ENCODE data around the gene MBOAT2.

Gene MBOAT2

DNA sequence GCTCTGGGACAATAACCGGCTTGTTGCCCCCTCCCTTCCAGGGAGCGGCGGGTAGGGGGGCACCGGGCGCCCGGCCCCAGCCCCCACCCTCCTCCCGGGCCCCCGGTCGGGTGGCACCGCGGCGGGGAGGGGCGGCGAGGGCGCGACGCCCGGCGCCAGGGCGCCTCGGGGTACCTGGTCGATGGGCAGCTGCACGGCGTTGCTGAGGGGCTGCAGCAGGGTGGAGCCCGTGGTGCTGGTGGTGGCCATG lies 193 bp downstream of the MBOAT2 start:
- H3K4me2 ChIP-seq (ENCODE audit: low read depth, low read length, poor library complexity, severe bottlenecking) = peak overlapping the region; percentile 85
- H3K4me1 ChIP-seq (ENCODE audit: insufficient read depth, low read length, poor library complexity, severe bottlenecking) = peaks cover 49% of the 10 kb centered on the region
- H4K20me1 ChIP-seq (ENCODE audit: insufficient read depth, low read length, poor library complexity, severe bottlenecking) = peaks cover 20% of the 10 kb centered on the region
- H3K36me3 ChIP-seq (ENCODE audit: insufficient read depth, low read length) = no peaks in the 10 kb centered on the region
- no peaks in the 10 kb centered on the region for H3K9me3 ChIP-seq (ENCODE audit: insufficient read depth, low read depth, low read length)
- TF ChIP-seq, protein P1, sequence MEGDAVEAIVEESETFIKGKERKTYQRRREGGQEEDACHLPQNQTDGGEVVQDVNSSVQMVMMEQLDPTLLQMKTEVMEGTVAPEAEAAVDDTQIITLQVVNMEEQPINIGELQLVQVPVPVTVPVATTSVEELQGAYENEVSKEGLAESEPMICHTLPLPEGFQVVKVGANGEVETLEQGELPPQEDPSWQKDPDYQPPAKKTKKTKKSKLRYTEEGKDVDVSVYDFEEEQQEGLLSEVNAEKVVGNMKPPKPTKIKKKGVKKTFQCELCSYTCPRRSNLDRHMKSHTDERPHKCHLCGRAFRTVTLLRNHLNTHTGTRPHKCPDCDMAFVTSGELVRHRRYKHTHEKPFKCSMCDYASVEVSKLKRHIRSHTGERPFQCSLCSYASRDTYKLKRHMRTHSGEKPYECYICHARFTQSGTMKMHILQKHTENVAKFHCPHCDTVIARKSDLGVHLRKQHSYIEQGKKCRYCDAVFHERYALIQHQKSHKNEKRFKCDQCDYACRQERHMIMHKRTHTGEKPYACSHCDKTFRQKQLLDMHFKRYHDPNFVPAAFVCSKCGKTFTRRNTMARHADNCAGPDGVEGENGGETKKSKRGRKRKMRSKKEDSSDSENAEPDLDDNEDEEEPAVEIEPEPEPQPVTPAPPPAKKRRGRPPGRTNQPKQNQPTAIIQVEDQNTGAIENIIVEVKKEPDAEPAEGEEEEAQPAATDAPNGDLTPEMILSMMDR (conservative IDR thresholded peaks at IDR 0.05; ENCODE audit: low read length) = no peak
- TF ChIP-seq EZH2phosphoT487 (IDR thresholded peaks at IDR 0.05; ENCODE audit: borderline replicate concordance) = no peak
- H3K9ac ChIP-seq (ENCODE audit: low read depth, low read length, poor library complexity, severe bottlenecking) = peak overlapping the region; percentile 56
- H3K27me3 ChIP-seq (ENCODE audit: insufficient read depth, low read length, poor library complexity, severe bottlenecking) = no peaks in the 10 kb centered on the region
- H3K79me2 ChIP-seq (ENCODE audit: insufficient read depth, low read length) = peaks cover 58% of the 10 kb centered on the region
- peak overlapping the region; percentile 77 for H3K4me3 ChIP-seq (ENCODE audit: low read length, poor library complexity, severe bottlenecking)
- H3F3A ChIP-seq (ENCODE audit: low read depth) = no peaks in the 10 kb centered on the region
- peak overlapping the region; percentile 75 for H2AFZ ChIP-seq (ENCODE audit: low read length)
- H3K9me2 ChIP-seq (replicated peaks; ENCODE audit: low read depth, low read length) = no peaks in the 10 kb centered on the region

GRCh38 chr2:9002637-9003365 lies 683 bp downstream of the MBOAT2 start:
- no peaks in the 10 kb centered on the region for H3K9me2 ChIP-seq (replicated peaks; ENCODE audit: low read depth, low read length)
- no peaks in the 10 kb centered on the region for H3F3A ChIP-seq (ENCODE audit: low read depth)
- H3K9me3 ChIP-seq (ENCODE audit: insufficient read depth, low read depth, low read length) = no peaks in the 10 kb centered on the region
- peak overlapping the region; percentile 75 for H2AFZ ChIP-seq (ENCODE audit: low read length)
- peak overlapping the region; percentile 77 for H3K4me3 ChIP-seq (ENCODE audit: low read length, poor library complexity, severe bottlenecking)
- peaks cover 54% of the 10 kb centered on the region for H3K4me1 ChIP-seq (ENCODE audit: insufficient read depth, low read length, poor library complexity, severe bottlenecking)
- H3K4me2 ChIP-seq (ENCODE audit: low read depth, low read length, poor library complexity, severe bottlenecking) = peak overlapping the region; percentile 85
- H3K27me3 ChIP-seq (ENCODE audit: insufficient read depth, low read length, poor library complexity, severe bottlenecking) = no peaks in the 10 kb centered on the region
- H3K9ac ChIP-seq (ENCODE audit: low read depth, low read length, poor library complexity, severe bottlenecking) = peak overlapping the region; percentile 56
- no peak for TF ChIP-seq EZH2phosphoT487 (IDR thresholded peaks at IDR 0.05; ENCODE audit: borderline replicate concordance)
- TF ChIP-seq, protein P1 (conservative IDR thresholded peaks at IDR 0.05; ENCODE audit: low read length) = no peak
- peaks cover 20% of the 10 kb centered on the region for H4K20me1 ChIP-seq (ENCODE audit: insufficient read depth, low read length, poor library complexity, severe bottlenecking)
- H3K36me3 ChIP-seq (ENCODE audit: insufficient read depth, low read length) = no peaks in the 10 kb centered on the region
- H3K79me2 ChIP-seq (ENCODE audit: insufficient read depth, low read length) = peaks cover 63% of the 10 kb centered on the region

GRCh38 chr2:9002313-9002636 lies 1.2 kb downstream of the MBOAT2 start:
- TF ChIP-seq, protein P1 (conservative IDR thresholded peaks at IDR 0.05; ENCODE audit: low read length) = no peak
- TF ChIP-seq EZH2phosphoT487 (IDR thresholded peaks at IDR 0.05; ENCODE audit: borderline replicate concordance) = no peak
- Histone ChIP-seq H2AFZ (ENCODE audit: low read length) (0 out of 2 replicates have a peak overlapping the region, but pooled peaks have one; percentile 75), H3K9me2 (replicated peaks; ENCODE audit: low read depth, low read length) (no peaks in the 10 kb centered on the region), H3K9me3 (ENCODE audit: insufficient read depth, low read depth, low read length) (no peaks in the 10 kb centered on the region), H3K4me1 (ENCODE audit: insufficient read depth, low read length, poor library complexity, severe bottlenecking) (peaks cover 59% of the 10 kb centered on the region), H3F3A (ENCODE audit: low read depth) (no peaks in the 10 kb centered on the region), H3K4me2 (ENCODE audit: low read depth, low read length, poor library complexity, severe bottlenecking) (peak overlapping the region; percentile 85), H3K9ac (ENCODE audit: low read depth, low read length, poor library complexity, severe bottlenecking) (peak overlapping the region; percentile 56), H3K79me2 (ENCODE audit: insufficient read depth, low read length) (peaks cover 68% of the 10 kb centered on the region), H3K36me3 (ENCODE audit: insufficient read depth, low read length) (no peaks in the 10 kb centered on the region), H3K27me3 (ENCODE audit: insufficient read depth, low read length, poor library complexity, severe bottlenecking) (no peaks in the 10 kb centered on the region), H4K20me1 (ENCODE audit: insufficient read depth, low read length, poor library complexity, severe bottlenecking) (peaks cover 20% of the 10 kb centered on the region), H3K4me3 (ENCODE audit: low read length, poor library complexity, severe bottlenecking) (peak overlapping the region; percentile 77)

All from Loucy (cell line).